PC-3 (cell line): ENCODE results near the gene LRBA. TPM values are rescaled to one million over a fixed set of nuclear protein-coding genes. Genes with fewer than 3 reads are reported as not detected.

Experiments used
- ATAC-seq: fragments of 200-7000 bp; cut with Tn5 transposase; 2 replicates; pipeline ENCODE4 v1.9.1; 2020; ENCODE audit warnings: mild to moderate bottlenecking, moderate library complexity
- BruUV-seq: library from RNA; stranded (reverse); fragments of 400-500 nt; replicated peaks from 2 replicates; lab custom pipeline; 2021; lab: Mats Ljungman, UMichigan
- CTCF ChIA-PET: fragments of 300-600 bp; sonication (Branson Sonifier 250); formaldehyde crosslinking; loops from one replicate; lab custom pipeline; 2022; ENCODE audit warnings: antibody characterized with exemption; lab: Charles Lee
- POLR2A ChIA-PET: fragments of 300-600 bp; sonication (Branson Sonifier 250); formaldehyde crosslinking; loops from one replicate; lab custom pipeline; 2022; ENCODE audit warnings: antibody characterized with exemption; ENCODE audit not compliant: unreplicated experiment; lab: Charles Lee
- DNase-seq: peaks from one replicate; pipeline ENCODE4 v3.0.0-alpha.2; 2015
- H2AFZ ChIP-seq: fragments of 300-600 bp; sonication (generic); 2 replicates; pipeline ENCODE4 v1.6.0; 2016; ENCODE audit warnings: antibody characterized with exemption, low read length
- H3F3A ChIP-seq: fragments of 300-600 bp; sonication (generic); one replicate; pipeline ENCODE4 v1.6.0; 2017; ENCODE audit warnings: antibody characterized with exemption, low read length, control low read depth, mild to moderate bottlenecking; ENCODE audit not compliant: unreplicated experiment
- H3K27ac ChIP-seq: fragments of 300-600 bp; sonication (generic); 2 replicates; pipeline ENCODE4 v1.5.1; 2016; ENCODE audit warnings: mild to moderate bottlenecking, low read length
- H3K27me3 ChIP-seq: fragments of 300-600 bp; sonication (generic); 2 replicates; pipeline ENCODE4 v1.6.1; 2016; ENCODE audit warnings: low read length, mixed read lengths
- H3K36me3 ChIP-seq: fragments of 300-600 bp; sonication (generic); 2 replicates; pipeline ENCODE4 v1.6.1; 2016; ENCODE audit warnings: low read depth, mixed run types, low read length, mixed read lengths
- H3K4me1 ChIP-seq: fragments of 300-600 bp; sonication (generic); 2 replicates; pipeline ENCODE4 v1.5.1; 2016; ENCODE audit warnings: low read length; ENCODE audit not compliant: insufficient read depth
- H3K4me2 ChIP-seq: fragments of 300-600 bp; sonication (generic); 2 replicates; pipeline ENCODE4 v1.6.0; 2016; ENCODE audit warnings: low read length
- H3K4me3 ChIP-seq: fragments of 300-600 bp; sonication (generic); 2 replicates; pipeline ENCODE4 v1.5.1; 2016; ENCODE audit warnings: mild to moderate bottlenecking, low read length, mixed read lengths
- H3K79me2 ChIP-seq: fragments of 300-600 bp; sonication (generic); 2 replicates; pipeline ENCODE4 v1.6.1; 2017; ENCODE audit warnings: low read length, mixed read lengths
- H3K9ac ChIP-seq: fragments of 300-600 bp; sonication (generic); 2 replicates; pipeline ENCODE4 v1.6.0; 2016; ENCODE audit warnings: mild to moderate bottlenecking, low read length
- H3K9me2 ChIP-seq: fragments of 300-600 bp; sonication (generic); replicated peaks from 2 replicates; pipeline ENCODE4 v1.6.1; 2016; ENCODE audit warnings: mixed run types, low read length, mixed read lengths
- H3K9me3 ChIP-seq: fragments of 300-600 bp; sonication (generic); 2 replicates; pipeline ENCODE4 v1.6.1; 2016; ENCODE audit warnings: low read length, mixed read lengths
- H4K20me1 ChIP-seq: fragments of 300-600 bp; sonication (generic); 2 replicates; pipeline ENCODE4 v1.6.1; 2016; ENCODE audit warnings: low read length, mixed read lengths
- CTCF ChIP-seq: fragments of 300-600 bp; sonication (generic); conservative IDR thresholded peaks from 2 replicates; pipeline ENCODE4 v1.5.1; 2017; ENCODE audit warnings: antibody characterized with exemption, low read depth, mild to moderate bottlenecking, low read length
- EZH2 ChIP-seq: fragments of 300-600 bp; sonication (generic); IDR thresholded peaks from one replicate; pipeline ENCODE4 v1.6.1; 2017; ENCODE audit warnings: antibody characterized with exemption, mild to moderate bottlenecking, low read length; ENCODE audit not compliant: unreplicated experiment
- EZH2phosphoT487 ChIP-seq: fragments of 300-600 bp; sonication (generic); IDR thresholded peaks from 2 replicates; pipeline ENCODE4 v1.6.1; 2018; ENCODE audit warnings: mild to moderate bottlenecking, antibody characterized with exemption, low read length, borderline replicate concordance
- intact Hi-C: fragments of 100-400 bp; cut with micrococcal nuclease; formaldehyde crosslinking; loops from 2 replicates; pipeline ENCODE4 v1.9.0; 2023
- total RNA-seq: library from RNA; depleted of rRNA; stranded (reverse); fragments of >200 nt; gene quantifications from 2 replicates; pipeline ENCODE4 v1.2.3, GENCODE V29; 2014

The LRBA gene
- total RNA-seq, 1 experiment from 2014 or later: 40.8 TPM

DNA sequence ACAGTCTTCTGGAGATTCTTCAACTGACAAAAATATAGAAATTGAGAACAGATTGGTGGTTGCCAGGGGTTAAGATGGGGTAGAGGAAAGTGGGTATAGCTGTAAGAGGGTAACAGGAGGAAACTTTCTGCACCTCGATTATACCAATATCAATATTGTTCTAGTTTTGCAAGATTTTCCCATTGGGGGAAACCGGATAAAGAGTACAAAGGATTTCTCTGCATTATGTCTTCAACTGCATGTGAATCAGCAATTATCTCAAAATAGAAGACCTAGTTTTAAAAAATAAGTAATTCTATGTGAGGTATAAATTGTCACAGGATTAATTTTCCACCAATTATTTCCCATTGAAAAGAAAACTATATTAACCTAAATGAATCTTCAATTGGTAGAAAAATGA is 65.7 kb downstream of the LRBA start:
- no peak for DNase-seq
- no peaks in the 10 kb centered on the region for H4K20me1 ChIP-seq
- peaks cover 42% of the 10 kb centered on the region for H3K79me2 ChIP-seq
- ChIA-PET POLR2A (no interaction called here), CTCF (no interaction called here)
- intact Hi-C loops: no loop called here
- no peaks in the 10 kb centered on the region for H3K36me3 ChIP-seq
- TF ChIP-seq EZH2: no peak
- TF ChIP-seq EZH2phosphoT487: no peak
- TF ChIP-seq CTCF: no peak
- no peaks in the 10 kb centered on the region for H3K9me3 ChIP-seq
- BruUV-seq: no TSS peak
- H3F3A ChIP-seq: no peaks in the 10 kb centered on the region
- ATAC-seq: no peak
- no peak overlapping the region for H3K9ac ChIP-seq
- H3K4me2 ChIP-seq: no peak overlapping the region
- peaks cover 4% of the 10 kb centered on the region; the same call in 1 of the 2 replicates for H3K4me1 ChIP-seq
- H3K27ac ChIP-seq: no peak overlapping the region
- H3K4me3 ChIP-seq: no peak overlapping the region
- no peaks in the 10 kb centered on the region for H3K9me2 ChIP-seq
- H2AFZ ChIP-seq: no peak overlapping the region
- H3K27me3 ChIP-seq: no peaks in the 10 kb centered on the region

DNA sequence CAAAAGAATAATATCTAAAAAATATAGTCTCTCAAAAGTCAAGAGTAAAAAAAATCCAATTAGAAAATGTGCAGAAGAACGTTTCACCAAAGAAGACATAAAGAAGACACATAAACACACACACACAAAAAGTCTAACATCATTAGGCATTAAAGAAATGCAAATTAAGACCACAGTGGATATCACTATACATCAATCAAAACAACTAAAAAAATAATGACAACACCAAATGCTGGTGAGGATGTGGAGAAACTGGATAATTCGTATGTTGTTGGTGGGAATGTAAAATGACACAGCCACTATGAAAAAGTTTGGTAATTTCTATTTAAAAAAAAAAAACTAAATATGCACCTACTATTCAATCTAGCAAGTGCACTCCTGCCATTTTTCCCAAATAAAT is 66.4 kb downstream of the LRBA start:
- DNase-seq: no peak
- Histone ChIP-seq H3K4me1 (peaks cover 4% of the 10 kb centered on the region; the same call in 1 of the 2 replicates), H3K9me2 (no peaks in the 10 kb centered on the region), H3K9ac (no peak overlapping the region), H3K4me3 (no peak overlapping the region), H3K27me3 (no peaks in the 10 kb centered on the region), H2AFZ (no peak overlapping the region), H3K79me2 (peaks cover 45% of the 10 kb centered on the region), H3K36me3 (no peaks in the 10 kb centered on the region), H3K4me2 (no peak overlapping the region), H3K27ac (no peak overlapping the region), H3K9me3 (no peaks in the 10 kb centered on the region), H4K20me1 (no peaks in the 10 kb centered on the region), H3F3A (no peaks in the 10 kb centered on the region)
- CTCF ChIA-PET: no interaction called here
- no peak for ATAC-seq
- intact Hi-C loops: no loop called here
- no TSS peak for BruUV-seq
- POLR2A ChIA-PET: no interaction called here
- TF ChIP-seq EZH2phosphoT487: no peak
- TF ChIP-seq EZH2: no peak
- no peak for TF ChIP-seq CTCF

DNA sequence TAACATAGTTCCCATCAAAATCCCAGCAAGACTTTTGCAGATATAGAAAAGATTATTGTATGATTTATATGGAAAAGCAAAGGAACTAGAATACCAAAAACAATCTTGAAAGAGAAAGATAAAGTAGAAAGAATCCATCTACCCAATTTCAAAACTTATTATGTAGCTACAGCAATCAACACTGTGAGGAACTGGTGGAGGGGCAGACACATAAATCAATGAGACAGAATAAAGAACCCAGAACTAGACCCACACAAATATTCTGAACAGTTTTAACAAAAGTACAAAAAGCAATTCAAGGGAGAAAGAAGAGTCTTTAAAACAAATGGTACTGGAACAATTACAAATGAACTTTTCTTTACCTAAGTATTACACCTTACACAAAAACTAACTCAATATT is 67.0 kb downstream of the LRBA start:
- H3K9me2 ChIP-seq: no peaks in the 10 kb centered on the region
- no peaks in the 10 kb centered on the region for H3F3A ChIP-seq
- no peaks in the 10 kb centered on the region for H3K9me3 ChIP-seq
- ChIA-PET POLR2A (no interaction called here), CTCF (no interaction called here)
- no peak overlapping the region for H3K27ac ChIP-seq
- H4K20me1 ChIP-seq: no peaks in the 10 kb centered on the region
- peaks cover 4% of the 10 kb centered on the region; the same call in 1 of the 2 replicates for H3K4me1 ChIP-seq
- no peaks in the 10 kb centered on the region for H3K36me3 ChIP-seq
- DNase-seq (no peak), ATAC-seq (no peak)
- H3K4me2 ChIP-seq: no peak overlapping the region
- BruUV-seq: no TSS peak
- TF ChIP-seq EZH2: no peak
- TF ChIP-seq EZH2phosphoT487: no peak
- TF ChIP-seq CTCF: no peak
- no peak overlapping the region for H3K4me3 ChIP-seq
- no peaks in the 10 kb centered on the region for H3K27me3 ChIP-seq
- peaks cover 50% of the 10 kb centered on the region for H3K79me2 ChIP-seq
- no peak overlapping the region for H3K9ac ChIP-seq
- intact Hi-C loops: no loop called here
- no peak overlapping the region for H2AFZ ChIP-seq
